CD4-positive, alpha-beta T cell (primary cell): ENCODE data around the gene ZFAND6. TPM values are rescaled to one million over a fixed set of nuclear protein-coding genes. Genes with fewer than 3 reads are reported as not detected.

Source experiments
- ATAC-seq: fragments of 200-7000 bp; cut with Tn5 transposase; one replicate; pipeline ENCODE4 v1.10.0; 2022; ENCODE audit warnings: mild to moderate bottlenecking; ENCODE audit not compliant: poor library complexity
- CTCF ChIA-PET: fragments of 350-600 bp; sonication (Branson Sonifier 250); formaldehyde crosslinking; loops from one replicate; lab custom pipeline; 2021; ENCODE audit warnings: antibody characterized with exemption, inconsistent platforms; lab: Charles Lee
- POLR2A ChIA-PET: fragments of 350-600 bp; sonication (Branson Sonifier 250); formaldehyde crosslinking; loops from one replicate; lab custom pipeline; 2021; ENCODE audit warnings: antibody characterized with exemption, inconsistent platforms; lab: Charles Lee
- DNase-seq, 14 experiments: peaks; one replicate each; pipeline ENCODE4 v3.0.0-alpha.2; 2013 to 2020; ENCODE audit warnings: mixed read lengths in 2 of 14
- H3K27ac ChIP-seq, 2 donors: one replicate each; pipeline versions ENCODE4 v1.5.1 to v1.7.0; 2013; ENCODE audit warnings: low read length in 2 of 2, low read depth in 1 of 2, mild to moderate bottlenecking in 1 of 2
- H3K27me3 ChIP-seq, 2 experiments: 1 replicate in 1 of 2; 2 replicates in 1 of 2; pipeline versions ENCODE4 v1.6.1 to v1.7.0; 2013; ENCODE audit warnings: low read length in 2 of 2, control low read depth in 1 of 2, mild to moderate bottlenecking in 1 of 2, moderate library complexity in 1 of 2; ENCODE audit not compliant: insufficient read depth in 2 of 2, control insufficient read depth in 1 of 2
- H3K36me3 ChIP-seq: one replicate; pipeline ENCODE4 v1.6.1; 2013; ENCODE audit warnings: low read length, control low read depth; ENCODE audit not compliant: insufficient read depth
- H3K4me1 ChIP-seq: one replicate; pipeline ENCODE4 v1.6.1; 2013; ENCODE audit warnings: low read length, control low read depth; ENCODE audit not compliant: insufficient read depth
- H3K4me3 ChIP-seq: one replicate; pipeline ENCODE4 v1.5.1; 2013; ENCODE audit warnings: mild to moderate bottlenecking, low read length, moderate library complexity
- H3K9me3 ChIP-seq, 2 experiments: 1 replicate in 1 of 2; 2 replicates in 1 of 2; pipeline versions ENCODE4 v1.6.1 to v1.7.0; 2013; ENCODE audit warnings: low read length in 2 of 2, mild to moderate bottlenecking in 2 of 2, control low read depth in 1 of 2, moderate library complexity in 1 of 2; ENCODE audit not compliant: control insufficient read depth in 1 of 2, insufficient read depth in 1 of 2
- H3K27ac Mint-ChIP-seq: one replicate; pipeline ENCODE4 v1.8.0; 2020; ENCODE audit warnings: mixed read lengths
- H3K27me3 Mint-ChIP-seq: one replicate; pipeline ENCODE4 v1.8.0; 2021; ENCODE audit warnings: mixed read lengths
- H3K36me3 Mint-ChIP-seq: one replicate; pipeline ENCODE4 v1.8.0; 2021; ENCODE audit warnings: low read depth, mixed read lengths
- H3K4me1 Mint-ChIP-seq: one replicate; pipeline ENCODE4 v1.8.0; 2021; ENCODE audit warnings: low read depth, mixed read lengths
- H3K4me3 Mint-ChIP-seq: one replicate; pipeline ENCODE4 v1.8.0; 2020; ENCODE audit warnings: mild to moderate bottlenecking, mixed read lengths
- H3K9me3 Mint-ChIP-seq: one replicate; pipeline ENCODE4 v1.8.0; 2020; ENCODE audit warnings: mixed read lengths
- CTCF ChIP-seq: fragments of 200-600 bp; IDR thresholded peaks from one replicate; pipeline ENCODE4 v1.8.0; 2022; ENCODE audit warnings: antibody characterized with exemption, mild to moderate bottlenecking
- intact Hi-C, 2 experiments: fragments of 100-400 bp; cut with DNase I in 1 of 2; cut with micrococcal nuclease in 1 of 2; formaldehyde crosslinking; loops; one replicate each; pipeline versions ENCODE4 v1.15.1 to v1.9.0; 2023 to 2025; cut with DNase I, micrococcal nuclease
- total RNA-seq, 174 experiments: library from RNA in 2 of 174; stranded (reverse) in 2 of 174; gene quantifications; one replicate each; pipeline ENCODE4 v1.2.3 and lab custom pipeline; 2021 to 2026

ZFAND6 gene
- total RNA-seq, 2 experiments from 2014 or later = 65.5 to 69.2 TPM

GRCh38 chr15:80107774-80108173 lies 48.3 kb downstream of the ZFAND6 start:
- no peaks in the 10 kb centered on the region for H3K27me3 Mint-ChIP-seq

DNA sequence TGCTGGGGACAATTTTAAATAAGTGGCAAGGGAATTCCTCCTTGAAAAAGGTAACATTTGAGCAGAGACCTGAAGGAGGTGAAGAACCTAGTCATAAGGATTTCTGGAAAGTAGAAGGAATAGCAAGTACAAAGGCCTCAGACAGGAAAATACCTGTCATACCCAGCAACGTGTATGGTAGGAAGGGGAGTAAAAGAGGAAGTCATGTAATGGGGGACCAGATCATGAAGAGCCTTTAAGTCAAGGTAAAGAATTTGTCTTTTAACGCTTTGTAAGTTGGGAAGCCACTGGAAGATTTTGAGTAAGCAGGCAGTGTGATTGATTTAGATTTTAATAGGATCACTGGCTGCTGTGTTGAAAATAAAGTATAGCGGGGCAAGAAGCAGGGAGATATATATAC lies 49.9 kb downstream of the ZFAND6 start:
- H3K9me3 ChIP-seq = no peaks in the 10 kb centered on the region
- Mint-ChIP-seq H3K36me3 (peaks cover 2% of the 10 kb centered on the region), H3K4me1 (peaks cover 74% of the 10 kb centered on the region), H3K27me3 (no peaks in the 10 kb centered on the region), H3K27ac (no peak overlapping the region), H3K9me3 (no peaks in the 10 kb centered on the region), H3K4me3 (no peak overlapping the region)
- no peak for ATAC-seq
- TF ChIP-seq CTCF = no peak
- intact Hi-C loops = no loop called here
- H3K4me3 ChIP-seq = no peak overlapping the region
- ChIA-PET POLR2A (no interaction called here), CTCF (no interaction called here)
- no peaks in the 10 kb centered on the region for H3K27me3 ChIP-seq
- DNase-seq = no peak
- H3K27ac ChIP-seq = no peak overlapping the region
- no peaks in the 10 kb centered on the region for H3K4me1 ChIP-seq
- no peaks in the 10 kb centered on the region for H3K36me3 ChIP-seq

More at GRCh38 chr15:80107774-80108173, 48.3 kb downstream of the ZFAND6 start:
- H3K36me3 Mint-ChIP-seq = peaks cover 9% of the 10 kb centered on the region
- CTCF ChIA-PET = no interaction called here
- no peak for ATAC-seq
- no peak for TF ChIP-seq CTCF
- POLR2A ChIA-PET = no interaction called here
- Histone ChIP-seq H3K9me3 (no peaks in the 10 kb centered on the region), H3K36me3 (no peaks in the 10 kb centered on the region), H3K27ac (no peak overlapping the region), H3K4me1 (no peaks in the 10 kb centered on the region), H3K4me3 (no peak overlapping the region), H3K27me3 (no peaks in the 10 kb centered on the region)
- intact Hi-C loops = no loop called here
- H3K9me3 Mint-ChIP-seq = no peaks in the 10 kb centered on the region
- DNase-seq = no peak
- no peak overlapping the region for H3K4me3 Mint-ChIP-seq
- no peak overlapping the region for H3K27ac Mint-ChIP-seq
- H3K4me1 Mint-ChIP-seq = peaks cover 71% of the 10 kb centered on the region

DNA sequence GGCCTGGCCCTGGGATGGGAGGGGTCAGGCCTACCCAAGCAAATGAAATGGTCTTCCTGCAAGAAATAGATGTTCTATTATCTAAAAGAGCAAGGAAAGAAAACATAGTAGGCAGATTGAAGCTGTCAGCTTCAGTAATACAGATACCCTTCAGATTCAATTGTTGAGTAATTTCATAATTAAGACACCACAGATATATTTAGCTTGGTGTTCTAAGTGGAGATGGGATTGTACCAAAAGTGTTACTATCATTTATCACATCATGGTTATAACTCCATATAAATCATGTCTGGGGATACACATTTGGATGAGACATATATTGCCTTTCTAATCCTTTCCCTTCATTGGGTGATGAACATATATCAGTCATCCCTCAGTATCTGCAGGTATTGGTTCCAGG lies 51.4 kb downstream of the ZFAND6 start:
- no peak for TF ChIP-seq CTCF
- Histone ChIP-seq H3K36me3 (no peaks in the 10 kb centered on the region), H3K4me1 (no peaks in the 10 kb centered on the region), H3K27ac (no peak overlapping the region), H3K9me3 (no peaks in the 10 kb centered on the region), H3K27me3 (no peaks in the 10 kb centered on the region), H3K4me3 (no peak overlapping the region)
- Mint-ChIP-seq H3K27me3 (no peaks in the 10 kb centered on the region), H3K27ac (no peak overlapping the region), H3K36me3 (no peaks in the 10 kb centered on the region), H3K4me1 (peaks cover 72% of the 10 kb centered on the region), H3K4me3 (no peak overlapping the region), H3K9me3 (no peaks in the 10 kb centered on the region)
- CTCF ChIA-PET = no interaction called here
- DNase-seq (no peak), ATAC-seq (no peak)
- intact Hi-C loops = no loop called here
- POLR2A ChIA-PET = interaction anchor here (0.7 kb wide), 1 partner anchor 1685 kb away, joined by 3 read pairs; no protein-coding TSS in a partner anchor
